ENCODE data around the gene PROSER2.

PROSER2 gene

GRCh38 chr10:11804336-11804735 lies 18.8 kb upstream of the PROSER2 start:
- no peak for DNase-seq (ENCODE audit: low spot score)

GRCh38 chr10:11805792-11806191 lies 17.4 kb upstream of the PROSER2 start:
- DNase-seq (ENCODE audit: low spot score) = no peak

DNA sequence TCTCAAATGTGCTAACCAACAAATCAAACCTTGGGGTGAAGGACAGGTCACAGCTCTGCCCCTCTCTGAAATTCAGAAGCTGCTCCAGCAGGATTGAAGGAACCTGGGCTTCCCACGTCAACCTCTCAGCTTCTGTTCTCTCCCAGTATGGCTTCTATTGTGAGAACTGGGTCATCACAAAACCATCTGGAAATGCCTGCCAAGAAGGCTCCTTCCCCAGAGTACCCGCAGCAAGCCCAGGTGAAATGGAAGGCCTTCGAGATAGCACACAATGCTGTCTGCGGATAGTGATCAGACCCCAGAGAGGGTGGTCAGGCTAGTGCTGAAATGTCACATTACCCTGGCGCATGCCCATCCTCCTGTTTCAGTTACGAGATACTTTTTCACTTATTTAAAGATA lies 16.4 kb upstream of the PROSER2 start:
- no peak for DNase-seq (ENCODE audit: low spot score)

- DNase-seq (ENCODE audit: low spot score) = no peak
Observed at GRCh38 chr10:11808808-11809207, 14.3 kb upstream of the PROSER2 start.

GRCh38 chr10:11810313-11810766 lies 12.8 kb upstream of the PROSER2 start:
- DNase-seq (ENCODE audit: low spot score) = no peak

GRCh38 chr10:11810973-11811372 lies 12.2 kb upstream of the PROSER2 start:
- DNase-seq (ENCODE audit: low spot score) = no peak

DNA sequence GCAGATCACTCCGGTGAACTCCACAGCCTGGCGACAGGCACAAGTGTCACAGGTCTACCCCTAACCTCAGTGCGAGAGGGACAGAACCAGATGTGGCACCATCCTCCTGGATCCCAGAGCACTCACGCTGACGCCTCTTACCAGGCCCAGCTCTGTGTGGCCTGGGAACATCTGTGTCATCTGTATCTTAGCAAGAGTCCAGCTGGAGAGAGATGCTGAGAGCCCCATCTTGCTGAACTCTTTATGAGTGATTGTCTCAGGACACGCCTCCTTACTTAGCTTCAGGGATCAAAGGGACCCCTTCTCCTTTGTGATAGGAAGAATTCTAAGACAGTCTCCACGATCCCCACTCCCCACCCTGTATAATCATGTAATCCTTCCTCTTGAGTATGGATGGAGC lies 10.0 kb upstream of the PROSER2 start:
- DNase-seq (ENCODE audit: low spot score) = no peak

GRCh38 chr10:11813855-11814567 lies 9.1 kb upstream of the PROSER2 start:
- DNase-seq (ENCODE audit: low spot score) = no peak

- no peak for DNase-seq (ENCODE audit: low spot score)
Observed at GRCh38 chr10:11819027-11819426, 4.1 kb upstream of the PROSER2 start.

DNA sequence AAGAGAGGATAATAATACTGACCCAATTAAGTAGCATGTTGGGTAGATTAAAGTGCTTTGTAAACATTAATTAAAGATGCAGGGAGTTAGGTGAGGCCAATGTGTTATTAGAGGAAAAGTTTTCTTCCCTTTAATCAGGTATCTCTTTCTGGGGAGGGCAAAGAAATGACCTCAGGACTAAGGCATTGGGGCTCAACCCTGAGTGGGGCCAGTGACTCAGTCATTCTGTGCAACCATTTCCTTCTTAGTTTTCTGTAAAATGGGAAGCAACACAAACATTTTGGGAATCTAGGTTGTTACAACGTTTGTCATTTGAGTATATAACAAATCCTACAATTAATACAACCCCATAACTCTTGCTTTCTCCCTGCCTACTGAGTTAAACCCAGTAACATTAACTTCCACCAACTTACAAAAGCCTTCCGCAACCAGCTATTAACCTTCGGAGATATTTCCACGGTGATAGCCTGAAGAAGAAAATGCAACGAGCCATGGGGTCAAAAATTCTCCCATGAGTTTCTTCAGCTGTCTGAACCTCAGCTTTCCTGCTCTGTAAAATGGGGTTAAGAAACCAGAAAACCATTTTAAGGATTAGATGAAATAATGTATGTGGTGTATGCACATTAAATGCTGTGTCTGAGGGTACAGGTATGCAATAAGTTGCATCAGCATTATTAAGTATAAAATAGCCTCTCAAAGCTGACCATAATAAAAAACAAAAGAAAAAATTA lies 965 bp upstream of the PROSER2 start:
- no peak for DNase-seq (ENCODE audit: low spot score)

GRCh38 chr10:11822809-11823121 lies 391 bp upstream of the PROSER2 start:
- no peak for DNase-seq (ENCODE audit: low spot score)

GRCh38 chr10:11823989-11824346 lies 812 bp downstream of the PROSER2 start:
- DNase-seq (ENCODE audit: low spot score) = peak; percentile 32

DNA sequence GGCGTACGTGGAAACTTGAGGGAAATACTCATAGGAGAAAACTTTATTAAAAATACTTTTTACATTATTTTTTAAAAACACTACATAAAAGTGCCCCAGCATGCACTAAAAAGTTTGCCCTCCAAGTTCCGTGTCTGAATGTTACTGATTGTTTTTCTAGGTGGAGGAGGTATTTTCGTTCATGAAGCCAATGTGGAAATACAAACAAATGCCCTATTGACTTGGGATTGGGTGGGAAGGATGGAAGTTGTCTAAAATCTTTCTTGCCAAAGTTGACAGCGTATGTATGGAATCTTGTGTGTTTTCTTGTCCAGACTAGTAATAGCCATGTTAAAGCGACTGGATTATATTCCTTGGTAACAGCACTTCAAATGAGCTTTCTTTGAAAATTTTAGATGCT lies 1.2 kb downstream of the PROSER2 start:
- no peak for DNase-seq (ENCODE audit: low spot score)

GRCh38 chr10:11824825-11825224 lies 1.7 kb downstream of the PROSER2 start:
- DNase-seq (ENCODE audit: low spot score) = no peak

DNA sequence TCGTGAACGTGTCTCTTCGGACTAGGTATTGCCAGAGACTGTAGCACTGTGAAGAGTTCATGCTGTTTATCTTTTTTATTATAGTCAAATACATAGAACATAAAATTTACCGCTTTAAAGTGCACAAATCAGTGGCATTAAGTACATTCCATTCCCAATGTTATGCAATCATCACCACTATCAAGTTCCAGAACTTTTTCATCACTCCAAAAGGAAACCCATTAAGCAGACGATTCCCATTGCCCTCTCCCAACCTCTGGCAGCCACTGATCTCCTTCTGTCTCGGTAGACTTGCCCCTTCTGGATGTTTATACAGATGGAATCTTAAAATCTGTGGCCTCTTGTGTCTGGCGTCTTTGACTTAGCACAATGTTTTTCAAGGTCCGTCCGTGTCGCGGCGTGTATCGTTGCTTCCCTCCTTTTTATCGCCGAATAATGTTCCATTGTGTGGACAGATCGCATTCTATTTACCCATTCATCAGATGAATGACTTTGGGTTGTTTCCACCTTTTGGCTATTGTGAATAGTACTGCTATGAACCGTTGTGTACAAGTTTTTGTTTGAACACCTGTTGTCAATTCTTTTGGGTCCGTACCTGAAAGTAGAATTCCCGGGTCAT lies 2.7 kb downstream of the PROSER2 start:
- no peak for DNase-seq (ENCODE audit: low spot score)

- DNase-seq (ENCODE audit: low spot score) = no peak
Observed at GRCh38 chr10:11827006-11827405, 3.9 kb downstream of the PROSER2 start.

GRCh38 chr10:11827414-11827813 lies 4.3 kb downstream of the PROSER2 start:
- DNase-seq (ENCODE audit: low spot score) = no peak

GRCh38 chr10:11828682-11829284 lies 5.6 kb downstream of the PROSER2 start:
- DNase-seq (ENCODE audit: low spot score) = no peak

GRCh38 chr10:11830836-11831519 lies 7.8 kb downstream of the PROSER2 start:
- DNase-seq (ENCODE audit: low spot score) = no peak

DNA sequence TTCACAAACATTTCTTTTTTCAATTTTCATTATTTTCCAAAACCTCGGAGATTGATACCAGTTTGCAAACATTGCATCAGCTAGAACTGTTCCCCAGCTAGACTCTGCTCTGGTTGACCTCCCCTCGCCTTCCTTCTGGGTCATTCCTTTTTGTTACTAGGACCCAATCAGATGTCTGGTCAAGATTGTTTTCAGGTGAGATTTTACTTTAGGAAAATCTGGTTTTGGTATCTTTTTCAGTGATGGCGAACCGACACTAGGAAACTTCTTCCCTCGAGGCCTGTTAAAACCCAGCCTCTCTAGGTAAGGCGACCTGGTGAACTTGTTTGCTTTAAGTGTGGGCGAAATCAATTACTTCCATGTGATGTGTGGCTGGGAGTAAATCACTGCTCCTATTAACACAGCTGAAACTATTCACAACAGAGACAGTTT lies 8.4 kb downstream of the PROSER2 start:
- DNase-seq (ENCODE audit: low spot score) = no peak

GRCh38 chr10:11832042-11832441 lies 8.9 kb downstream of the PROSER2 start:
- DNase-seq (ENCODE audit: low spot score) = no peak

DNA sequence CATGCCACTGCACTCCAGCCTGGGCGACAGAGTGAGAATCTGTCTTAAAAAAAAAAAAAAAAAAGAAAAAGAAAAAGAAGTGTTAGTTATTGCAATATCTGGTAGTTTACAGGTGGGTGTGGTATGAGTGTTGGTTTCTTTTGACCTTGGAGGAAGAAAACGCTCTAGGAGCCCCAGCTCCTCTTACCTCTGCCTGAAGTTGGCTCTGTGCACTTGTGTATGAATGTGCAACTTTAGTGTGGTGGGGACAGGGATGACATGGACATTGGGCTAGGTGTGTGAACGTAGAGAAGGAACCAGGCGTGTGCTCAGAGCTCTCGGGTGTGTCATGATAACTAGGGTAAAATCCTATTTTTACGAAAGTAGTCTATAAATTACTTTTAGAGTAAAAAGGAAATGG lies 11.9 kb downstream of the PROSER2 start:
- DNase-seq (ENCODE audit: low spot score) = no peak

All from AG08396 (cell line).